HG02970 (cell line): ENCODE data around the gene KRTAP3-2.
"Not testable (repeated sequence)": the region's sequence is repeated elsewhere in the genome, so short reads cannot be mapped to it uniquely, and the experiment has no call there.

Experiments used
- ATAC-seq: cut with Tn5 transposase; IDR thresholded peaks from one replicate; pipeline ENCODE4 v1.9.1; 2021; ENCODE audit warnings: mild to moderate bottlenecking, moderate library complexity, moderate number of reproducible peaks; ENCODE audit not compliant: unreplicated experiment, low FRiP score

KRTAP3-2 gene

GRCh38 chr17:40999563-40999962 lies at the start of gene KRTAP3-2:
KRTAP3-2 (minus strand) TSS chr17:40999906; CDS start chr17:40999853, 53 bp downstream.
- not testable (repeated sequence) for ATAC-seq

- no peak for ATAC-seq
These were observed 49.4 kb upstream of the KRTAP3-2 start for GRCh38 chr17:41049110-41049509.

- no peak for ATAC-seq
These were observed 48.7 kb upstream of the KRTAP3-2 start for GRCh38 chr17:41048441-41048840.

GRCh38 chr17:41046735-41047465 lies 47.2 kb upstream of the KRTAP3-2 start, which contains the start of gene KRTAP2-1:
KRTAP2-1 (minus strand) TSS chr17:41047316; CDS start chr17:41047267, 49 bp downstream.
- not testable (repeated sequence) for ATAC-seq

GRCh38 chr17:41042953-41043352 lies 43.2 kb upstream of the KRTAP3-2 start:
- ATAC-seq = no peak

GRCh38 chr17:41040783-41041571 lies 41.3 kb upstream of the KRTAP3-2 start, which contains the start of gene KRTAP1-1:
KRTAP1-1 (minus strand) TSS chr17:41041450; CDS start chr17:41041397, 53 bp downstream.
- ATAC-seq = not testable (repeated sequence)

- ATAC-seq = no peak
These were observed 38.2 kb upstream of the KRTAP3-2 start for GRCh38 chr17:41037853-41038350.

- ATAC-seq = not testable (repeated sequence)
These were observed 34.7 kb upstream of the KRTAP3-2 start, which contains the start of gene KRTAP1-3 for GRCh38 chr17:41034346-41034935. KRTAP1-3 (minus strand) TSS chr17:41034874; CDS start chr17:41034821, 53 bp downstream.

- no peak for ATAC-seq
These were observed 30.0 kb upstream of the KRTAP3-2 start, which contains the start of gene KRTAP1-4 for GRCh38 chr17:41029633-41030245. KRTAP1-4 (minus strand) TSS chr17:41030195; CDS start chr17:41030078, 117 bp downstream.

- no peak for ATAC-seq
These were observed 27.2 kb upstream of the KRTAP3-2 start, which contains the start of gene KRTAP1-5 for GRCh38 chr17:41026715-41027471. KRTAP1-5 (minus strand) TSS chr17:41027208; CDS start chr17:41027155, 53 bp downstream.

GRCh38 chr17:41024697-41025096 lies 25.0 kb upstream of the KRTAP3-2 start:
- ATAC-seq = no peak

GRCh38 chr17:41020336-41020735 lies 20.6 kb upstream of the KRTAP3-2 start:
- no peak for ATAC-seq

- ATAC-seq = no peak
These were observed 19.7 kb upstream of the KRTAP3-2 start for GRCh38 chr17:41019415-41019814.

GRCh38 chr17:41018541-41018940 lies 18.8 kb upstream of the KRTAP3-2 start:
- ATAC-seq = no peak

- no peak for ATAC-seq
These were observed 17.0 kb upstream of the KRTAP3-2 start for GRCh38 chr17:41016578-41017215.

- no peak for ATAC-seq
These were observed 15.7 kb upstream of the KRTAP3-2 start for GRCh38 chr17:41015454-41015853.

- ATAC-seq = no peak
These were observed 13.9 kb upstream of the KRTAP3-2 start for GRCh38 chr17:41013606-41014005.

- ATAC-seq = no peak
These were observed 13.5 kb upstream of the KRTAP3-2 start for GRCh38 chr17:41013181-41013580.
